ENCODE data around the gene CALCOCO2.

The CALCOCO2 gene

DNA sequence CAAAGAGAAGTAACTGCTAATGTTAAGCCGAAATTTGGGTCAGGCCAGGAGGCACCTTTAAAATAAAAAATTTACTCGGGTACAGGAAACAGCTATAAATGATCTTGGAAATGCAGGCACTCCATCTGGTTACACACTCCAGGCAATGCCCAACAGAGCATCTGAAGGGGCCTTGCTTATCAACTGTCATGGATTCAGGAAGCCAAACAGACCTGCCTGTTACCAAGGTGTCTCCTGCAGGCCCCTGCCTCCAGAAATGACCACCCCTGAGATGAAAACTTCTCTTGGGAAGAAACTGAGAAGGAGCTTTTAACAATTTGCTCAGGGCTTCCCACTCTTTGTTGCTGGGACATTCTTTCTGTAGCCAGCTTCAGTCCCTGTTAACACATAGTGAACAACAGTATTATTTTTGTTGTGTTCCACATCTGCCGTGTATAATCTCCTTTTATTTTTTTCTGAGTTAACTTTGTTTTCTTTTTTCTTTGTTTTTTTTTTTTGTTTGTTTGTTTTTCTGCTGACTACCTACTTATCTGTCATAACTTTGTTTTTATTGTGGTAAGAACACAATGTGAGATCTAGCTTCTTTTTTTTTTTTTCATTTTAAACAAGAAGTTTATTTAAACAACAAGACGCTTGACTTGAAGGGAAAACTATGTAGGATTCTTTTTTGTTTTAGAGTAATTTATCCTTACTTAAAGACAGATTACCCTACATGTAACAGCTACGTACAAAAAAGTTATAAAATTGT lies 43.0 kb downstream of the CALCOCO2 start:
- H3K4me3 ChIP-seq (ENCODE audit: low read length): no peak overlapping the region
- TF ChIP-seq, protein P1, sequence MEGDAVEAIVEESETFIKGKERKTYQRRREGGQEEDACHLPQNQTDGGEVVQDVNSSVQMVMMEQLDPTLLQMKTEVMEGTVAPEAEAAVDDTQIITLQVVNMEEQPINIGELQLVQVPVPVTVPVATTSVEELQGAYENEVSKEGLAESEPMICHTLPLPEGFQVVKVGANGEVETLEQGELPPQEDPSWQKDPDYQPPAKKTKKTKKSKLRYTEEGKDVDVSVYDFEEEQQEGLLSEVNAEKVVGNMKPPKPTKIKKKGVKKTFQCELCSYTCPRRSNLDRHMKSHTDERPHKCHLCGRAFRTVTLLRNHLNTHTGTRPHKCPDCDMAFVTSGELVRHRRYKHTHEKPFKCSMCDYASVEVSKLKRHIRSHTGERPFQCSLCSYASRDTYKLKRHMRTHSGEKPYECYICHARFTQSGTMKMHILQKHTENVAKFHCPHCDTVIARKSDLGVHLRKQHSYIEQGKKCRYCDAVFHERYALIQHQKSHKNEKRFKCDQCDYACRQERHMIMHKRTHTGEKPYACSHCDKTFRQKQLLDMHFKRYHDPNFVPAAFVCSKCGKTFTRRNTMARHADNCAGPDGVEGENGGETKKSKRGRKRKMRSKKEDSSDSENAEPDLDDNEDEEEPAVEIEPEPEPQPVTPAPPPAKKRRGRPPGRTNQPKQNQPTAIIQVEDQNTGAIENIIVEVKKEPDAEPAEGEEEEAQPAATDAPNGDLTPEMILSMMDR (conservative IDR thresholded peaks at IDR 0.05; ENCODE audit: low read depth, low read length): no peak
- DNase-seq (ENCODE audit: low read depth): no peak

DNA sequence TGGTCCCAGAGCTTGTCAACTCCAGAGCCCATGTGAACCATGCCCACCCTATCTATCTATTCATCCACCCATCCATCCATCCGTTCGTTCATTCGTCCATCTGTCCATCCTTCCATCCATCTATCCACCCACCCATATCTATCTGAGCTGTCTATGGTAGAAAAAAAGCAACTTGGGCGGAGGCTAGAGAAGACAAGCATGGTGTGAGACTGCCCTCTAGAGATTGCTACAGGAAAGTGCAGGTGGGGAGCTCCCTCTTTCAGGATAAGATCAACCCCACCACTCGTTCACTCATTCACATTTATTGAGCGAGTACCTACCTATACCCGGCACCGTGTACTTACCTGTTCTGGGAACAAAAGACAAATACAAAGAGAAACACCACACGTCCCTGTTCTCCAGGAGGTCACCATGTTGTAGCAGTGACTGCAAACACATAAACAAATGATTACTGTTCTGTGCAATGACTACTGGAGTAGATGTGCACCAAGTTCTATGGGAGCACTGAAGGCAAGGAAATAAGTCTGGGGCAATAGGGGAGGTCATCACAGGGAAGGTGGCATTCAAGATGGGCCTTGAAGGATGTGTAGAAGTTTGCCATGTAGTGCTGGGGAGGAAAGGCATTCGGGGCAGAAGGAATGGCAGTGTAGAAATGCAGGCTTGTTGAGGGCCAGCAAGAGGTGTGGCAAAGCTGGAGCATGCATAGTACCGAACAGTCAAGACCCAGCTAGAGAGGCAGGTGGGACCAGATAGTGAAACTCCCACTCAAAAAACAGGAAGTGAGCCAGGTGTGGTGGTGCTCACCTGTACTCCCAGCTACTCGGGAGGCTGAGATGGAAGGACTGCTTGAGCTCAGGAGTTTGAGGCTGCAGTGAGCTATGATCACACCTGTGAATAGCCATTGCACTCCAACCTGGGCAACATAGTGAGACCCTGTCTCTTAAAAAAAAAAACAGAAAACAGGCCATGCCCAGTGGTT lies 48.4 kb downstream of the CALCOCO2 start:
- DNase-seq (ENCODE audit: low read depth): peak; percentile 21
- TF ChIP-seq, protein P1 (conservative IDR thresholded peaks at IDR 0.05; ENCODE audit: low read depth, low read length): peak; percentile 97
- H3K4me3 ChIP-seq (ENCODE audit: low read length): no peak overlapping the region

DNA sequence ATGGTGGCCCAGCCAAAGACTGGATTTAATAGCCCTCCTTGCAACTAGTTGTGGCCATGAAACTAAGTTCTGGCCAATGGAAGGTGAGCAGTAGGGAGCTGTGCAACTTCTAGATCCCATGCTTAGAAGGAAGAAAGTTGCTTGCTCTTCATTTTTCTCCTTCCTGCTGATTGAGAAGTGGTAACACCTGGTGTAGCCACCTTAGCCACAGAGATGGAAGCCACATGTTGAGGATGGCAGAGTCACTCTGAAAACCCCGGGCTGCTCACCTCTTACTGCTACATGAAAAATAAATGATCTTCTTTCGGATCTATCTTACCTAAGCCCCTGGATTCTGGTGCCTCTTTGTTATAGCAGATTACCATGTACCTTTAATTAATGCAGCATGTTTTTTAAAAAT lies 51.4 kb downstream of the CALCOCO2 start:
- no peak for DNase-seq (ENCODE audit: low read depth)
- TF ChIP-seq, protein P1 (conservative IDR thresholded peaks at IDR 0.05; ENCODE audit: low read depth, low read length): no peak
- H3K4me3 ChIP-seq (ENCODE audit: low read length): no peak overlapping the region

DNA sequence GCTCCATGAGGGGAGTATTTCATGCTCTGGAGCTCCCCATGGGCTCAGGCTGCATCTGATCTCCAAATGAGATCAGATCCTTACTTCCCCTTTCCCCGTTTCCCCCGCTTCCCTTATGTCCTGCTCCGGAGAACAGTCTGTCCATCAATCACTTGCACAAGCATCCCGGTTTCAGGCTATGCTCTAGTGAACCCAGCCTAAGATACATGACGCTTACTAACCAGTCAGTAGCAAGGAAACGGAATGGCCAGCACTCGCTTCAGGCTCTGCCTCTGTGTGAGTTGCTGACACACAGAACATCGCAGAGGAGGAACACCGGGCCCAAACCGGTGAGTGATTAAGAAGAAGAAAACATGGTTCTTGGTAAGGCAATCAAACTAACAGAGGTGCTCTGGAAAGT lies 52.3 kb downstream of the CALCOCO2 start:
- TF ChIP-seq, protein P1 (conservative IDR thresholded peaks at IDR 0.05; ENCODE audit: low read depth, low read length): no peak
- DNase-seq (ENCODE audit: low read depth): no peak

DNA sequence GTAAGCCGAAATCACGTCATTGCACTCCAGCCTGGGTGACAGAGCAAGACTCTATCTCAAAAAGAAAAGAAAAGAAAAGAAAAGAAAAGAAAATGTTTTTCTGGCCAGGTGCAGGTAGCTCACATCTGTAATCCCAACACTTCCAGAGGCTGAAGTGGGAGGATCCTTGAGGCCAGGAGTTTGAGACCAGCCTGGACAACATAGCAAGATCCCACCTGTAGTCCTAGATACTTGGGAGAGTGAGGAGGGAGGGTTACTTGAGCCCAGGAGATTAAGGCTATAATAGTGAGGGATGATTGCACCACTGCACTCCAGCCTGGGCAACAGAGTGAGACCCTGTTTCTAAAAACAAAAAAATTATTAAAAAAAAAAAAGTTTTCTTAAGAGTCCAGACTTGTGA lies 59.3 kb downstream of the CALCOCO2 start:
- DNase-seq (ENCODE audit: low read depth): no peak
- no peak overlapping the region for H3K4me3 ChIP-seq (ENCODE audit: low read length)
- TF ChIP-seq, protein P1 (conservative IDR thresholded peaks at IDR 0.05; ENCODE audit: low read depth, low read length): no peak

More for the DNA sequence above, 52.3 kb downstream of the CALCOCO2 start:
- H3K4me3 ChIP-seq (ENCODE audit: low read length): no peak overlapping the region

DNA sequence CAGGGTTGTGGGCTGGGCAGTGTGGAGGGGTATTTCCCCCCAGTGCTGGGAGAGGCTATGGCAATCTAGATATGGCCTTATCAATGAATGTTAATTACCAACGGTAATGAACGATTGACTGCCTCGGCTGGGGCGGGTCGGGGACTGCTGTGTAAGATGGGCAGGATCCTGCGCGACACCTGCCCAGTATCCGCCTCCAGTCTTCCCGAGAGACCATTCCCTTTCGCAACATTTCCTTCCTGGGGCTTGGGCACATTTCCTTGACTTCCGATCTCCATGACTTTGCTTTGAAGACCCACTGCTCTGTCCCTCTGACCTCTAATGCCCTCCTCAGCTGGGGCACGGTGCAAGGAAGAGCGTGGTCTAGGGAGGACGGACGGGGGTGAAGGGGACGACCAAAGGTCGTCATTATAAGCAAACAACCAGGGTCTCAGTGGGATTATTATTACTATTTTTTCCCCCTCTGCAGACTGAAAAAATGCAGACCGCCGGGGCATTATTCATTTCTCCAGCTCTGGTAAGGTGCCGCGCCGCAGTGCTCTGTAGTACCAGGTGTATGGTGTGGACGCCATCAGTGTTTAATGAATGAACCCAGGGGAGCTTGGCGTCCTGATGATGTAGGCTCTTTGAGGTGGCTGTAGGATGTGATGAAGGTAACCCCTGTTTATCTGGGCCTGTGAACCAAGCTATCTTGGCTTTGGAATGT lies 62.3 kb downstream of the CALCOCO2 start:
- DNase-seq (ENCODE audit: low read depth): no peak
- TF ChIP-seq, protein P1 (conservative IDR thresholded peaks at IDR 0.05; ENCODE audit: low read depth, low read length): no peak
- peak overlapping the region; percentile 98 for H3K4me3 ChIP-seq (ENCODE audit: low read length)

Data from retinal pigment epithelial cell (primary cell).